ENCODE data around the gene WFIKKN2. TPM values are rescaled to one million over a fixed set of nuclear protein-coding genes. Genes with fewer than 3 reads are reported as not detected.

Gene WFIKKN2
- total and polyA plus RNA-seq, 2 experiments from 2014 or later = not detected

- no peak overlapping the region for H3K4me3 ChIP-seq
- no peak for TF ChIP-seq CREB1 (CRISPR knock-in tag; IDR thresholded peaks at IDR 0.05; ENCODE audit: low read depth)
- TF ChIP-seq, protein P1, sequence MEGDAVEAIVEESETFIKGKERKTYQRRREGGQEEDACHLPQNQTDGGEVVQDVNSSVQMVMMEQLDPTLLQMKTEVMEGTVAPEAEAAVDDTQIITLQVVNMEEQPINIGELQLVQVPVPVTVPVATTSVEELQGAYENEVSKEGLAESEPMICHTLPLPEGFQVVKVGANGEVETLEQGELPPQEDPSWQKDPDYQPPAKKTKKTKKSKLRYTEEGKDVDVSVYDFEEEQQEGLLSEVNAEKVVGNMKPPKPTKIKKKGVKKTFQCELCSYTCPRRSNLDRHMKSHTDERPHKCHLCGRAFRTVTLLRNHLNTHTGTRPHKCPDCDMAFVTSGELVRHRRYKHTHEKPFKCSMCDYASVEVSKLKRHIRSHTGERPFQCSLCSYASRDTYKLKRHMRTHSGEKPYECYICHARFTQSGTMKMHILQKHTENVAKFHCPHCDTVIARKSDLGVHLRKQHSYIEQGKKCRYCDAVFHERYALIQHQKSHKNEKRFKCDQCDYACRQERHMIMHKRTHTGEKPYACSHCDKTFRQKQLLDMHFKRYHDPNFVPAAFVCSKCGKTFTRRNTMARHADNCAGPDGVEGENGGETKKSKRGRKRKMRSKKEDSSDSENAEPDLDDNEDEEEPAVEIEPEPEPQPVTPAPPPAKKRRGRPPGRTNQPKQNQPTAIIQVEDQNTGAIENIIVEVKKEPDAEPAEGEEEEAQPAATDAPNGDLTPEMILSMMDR (conservative IDR thresholded peaks at IDR 0.05; ENCODE audit: low read depth in 2 of 2) = peak; percentile 69 to 72
- Mint-ChIP-seq H3K9me3 (no peaks in the 10 kb centered on the region), H3K4me3 (no peak overlapping the region), H3K27me3 (ENCODE audit: insufficient read depth, low read depth, poor library complexity) (peaks cover 3% of the 10 kb centered on the region), H3K36me3 (ENCODE audit: low read depth) (no peaks in the 10 kb centered on the region), H3K4me1 (no peaks in the 10 kb centered on the region), H3K27ac (no peak overlapping the region)
- H3F3A ChIP-seq (replicated peaks; ENCODE audit: low read depth) = no peaks in the 10 kb centered on the region
- no peaks in the 10 kb centered on the region for H3K36me3 ChIP-seq (ENCODE audit: insufficient read depth)
- H3K79me2 ChIP-seq (replicated peaks; ENCODE audit: insufficient read depth) = no peaks in the 10 kb centered on the region
- H3K27me3 ChIP-seq (ENCODE audit: insufficient read depth) = no peaks in the 10 kb centered on the region
- H2AFZ ChIP-seq = peak overlapping the region; percentile 86
- ATAC-seq = peak; percentile 76
- H3K4me1 ChIP-seq (ENCODE audit: insufficient read depth) = peaks cover 4% of the 10 kb centered on the region; the same call in 1 of the 2 replicates
- no peak overlapping the region for H3K27ac ChIP-seq (ENCODE audit: low read depth)
- no peaks in the 10 kb centered on the region for H4K20me1 ChIP-seq (replicated peaks; ENCODE audit: insufficient read depth)
- H3K4me2 ChIP-seq = no peak overlapping the region
- DNase-seq (ENCODE audit: low spot score) = peak; percentile 73
- H3K9me2 ChIP-seq (ENCODE audit: insufficient read depth) = 0 out of 2 replicates have a peak, but pooled peaks cover 3% of the 10 kb centered on the region
Observed at GRCh38 chr17:50806141-50806643, 29.2 kb upstream of the WFIKKN2 start.

- no peaks in the 10 kb centered on the region for H3K9me3 Mint-ChIP-seq
- no peaks in the 10 kb centered on the region for H3K36me3 Mint-ChIP-seq (ENCODE audit: low read depth)
- no peaks in the 10 kb centered on the region for H3K27me3 ChIP-seq (ENCODE audit: insufficient read depth)
- H3K36me3 ChIP-seq (ENCODE audit: insufficient read depth) = no peaks in the 10 kb centered on the region
- no peak overlapping the region for H3K27ac Mint-ChIP-seq
- no peak for DNase-seq (ENCODE audit: low spot score)
- H3F3A ChIP-seq (replicated peaks; ENCODE audit: low read depth) = no peaks in the 10 kb centered on the region
- H4K20me1 ChIP-seq (replicated peaks; ENCODE audit: insufficient read depth) = no peaks in the 10 kb centered on the region
- H3K4me1 Mint-ChIP-seq = no peaks in the 10 kb centered on the region
- H3K4me1 ChIP-seq (ENCODE audit: insufficient read depth) = peaks cover 4% of the 10 kb centered on the region; the same call in 1 of the 2 replicates
- 0 out of 2 replicates have a peak, but pooled peaks cover 3% of the 10 kb centered on the region for H3K9me2 ChIP-seq (ENCODE audit: insufficient read depth)
- no peaks in the 10 kb centered on the region for H3K79me2 ChIP-seq (replicated peaks; ENCODE audit: insufficient read depth)
- H2AFZ ChIP-seq = no peak overlapping the region
- no peak overlapping the region for H3K4me3 ChIP-seq
- H3K4me2 ChIP-seq = no peak overlapping the region
- H3K27me3 Mint-ChIP-seq (ENCODE audit: insufficient read depth, low read depth, poor library complexity) = peaks cover 3% of the 10 kb centered on the region
- H3K4me3 Mint-ChIP-seq = no peak overlapping the region
- no peak overlapping the region for H3K27ac ChIP-seq (ENCODE audit: low read depth)
- no peak for ATAC-seq
- TF ChIP-seq EZH2phosphoT487 (IDR thresholded peaks at IDR 0.05; ENCODE audit: unreplicated experiment) (no peak), ZNF114 (CRISPR knock-in tag; IDR thresholded peaks at IDR 0.05) (no peak), JUNB (IDR thresholded peaks at IDR 0.05; ENCODE audit: unreplicated experiment) (no peak), STAT1 (IDR thresholded peaks at IDR 0.05; ENCODE audit: unreplicated experiment) (no peak), NANOG (IDR thresholded peaks at IDR 0.05; ENCODE audit: borderline replicate concordance) (no peak), EZH2 (IDR thresholded peaks at IDR 0.05; ENCODE audit: low read depth, unreplicated experiment) (no peak), ZNF331 (CRISPR knock-in tag; IDR thresholded peaks at IDR 0.05; ENCODE audit: low read depth) (no peak)
- TF ChIP-seq, protein P2, sequence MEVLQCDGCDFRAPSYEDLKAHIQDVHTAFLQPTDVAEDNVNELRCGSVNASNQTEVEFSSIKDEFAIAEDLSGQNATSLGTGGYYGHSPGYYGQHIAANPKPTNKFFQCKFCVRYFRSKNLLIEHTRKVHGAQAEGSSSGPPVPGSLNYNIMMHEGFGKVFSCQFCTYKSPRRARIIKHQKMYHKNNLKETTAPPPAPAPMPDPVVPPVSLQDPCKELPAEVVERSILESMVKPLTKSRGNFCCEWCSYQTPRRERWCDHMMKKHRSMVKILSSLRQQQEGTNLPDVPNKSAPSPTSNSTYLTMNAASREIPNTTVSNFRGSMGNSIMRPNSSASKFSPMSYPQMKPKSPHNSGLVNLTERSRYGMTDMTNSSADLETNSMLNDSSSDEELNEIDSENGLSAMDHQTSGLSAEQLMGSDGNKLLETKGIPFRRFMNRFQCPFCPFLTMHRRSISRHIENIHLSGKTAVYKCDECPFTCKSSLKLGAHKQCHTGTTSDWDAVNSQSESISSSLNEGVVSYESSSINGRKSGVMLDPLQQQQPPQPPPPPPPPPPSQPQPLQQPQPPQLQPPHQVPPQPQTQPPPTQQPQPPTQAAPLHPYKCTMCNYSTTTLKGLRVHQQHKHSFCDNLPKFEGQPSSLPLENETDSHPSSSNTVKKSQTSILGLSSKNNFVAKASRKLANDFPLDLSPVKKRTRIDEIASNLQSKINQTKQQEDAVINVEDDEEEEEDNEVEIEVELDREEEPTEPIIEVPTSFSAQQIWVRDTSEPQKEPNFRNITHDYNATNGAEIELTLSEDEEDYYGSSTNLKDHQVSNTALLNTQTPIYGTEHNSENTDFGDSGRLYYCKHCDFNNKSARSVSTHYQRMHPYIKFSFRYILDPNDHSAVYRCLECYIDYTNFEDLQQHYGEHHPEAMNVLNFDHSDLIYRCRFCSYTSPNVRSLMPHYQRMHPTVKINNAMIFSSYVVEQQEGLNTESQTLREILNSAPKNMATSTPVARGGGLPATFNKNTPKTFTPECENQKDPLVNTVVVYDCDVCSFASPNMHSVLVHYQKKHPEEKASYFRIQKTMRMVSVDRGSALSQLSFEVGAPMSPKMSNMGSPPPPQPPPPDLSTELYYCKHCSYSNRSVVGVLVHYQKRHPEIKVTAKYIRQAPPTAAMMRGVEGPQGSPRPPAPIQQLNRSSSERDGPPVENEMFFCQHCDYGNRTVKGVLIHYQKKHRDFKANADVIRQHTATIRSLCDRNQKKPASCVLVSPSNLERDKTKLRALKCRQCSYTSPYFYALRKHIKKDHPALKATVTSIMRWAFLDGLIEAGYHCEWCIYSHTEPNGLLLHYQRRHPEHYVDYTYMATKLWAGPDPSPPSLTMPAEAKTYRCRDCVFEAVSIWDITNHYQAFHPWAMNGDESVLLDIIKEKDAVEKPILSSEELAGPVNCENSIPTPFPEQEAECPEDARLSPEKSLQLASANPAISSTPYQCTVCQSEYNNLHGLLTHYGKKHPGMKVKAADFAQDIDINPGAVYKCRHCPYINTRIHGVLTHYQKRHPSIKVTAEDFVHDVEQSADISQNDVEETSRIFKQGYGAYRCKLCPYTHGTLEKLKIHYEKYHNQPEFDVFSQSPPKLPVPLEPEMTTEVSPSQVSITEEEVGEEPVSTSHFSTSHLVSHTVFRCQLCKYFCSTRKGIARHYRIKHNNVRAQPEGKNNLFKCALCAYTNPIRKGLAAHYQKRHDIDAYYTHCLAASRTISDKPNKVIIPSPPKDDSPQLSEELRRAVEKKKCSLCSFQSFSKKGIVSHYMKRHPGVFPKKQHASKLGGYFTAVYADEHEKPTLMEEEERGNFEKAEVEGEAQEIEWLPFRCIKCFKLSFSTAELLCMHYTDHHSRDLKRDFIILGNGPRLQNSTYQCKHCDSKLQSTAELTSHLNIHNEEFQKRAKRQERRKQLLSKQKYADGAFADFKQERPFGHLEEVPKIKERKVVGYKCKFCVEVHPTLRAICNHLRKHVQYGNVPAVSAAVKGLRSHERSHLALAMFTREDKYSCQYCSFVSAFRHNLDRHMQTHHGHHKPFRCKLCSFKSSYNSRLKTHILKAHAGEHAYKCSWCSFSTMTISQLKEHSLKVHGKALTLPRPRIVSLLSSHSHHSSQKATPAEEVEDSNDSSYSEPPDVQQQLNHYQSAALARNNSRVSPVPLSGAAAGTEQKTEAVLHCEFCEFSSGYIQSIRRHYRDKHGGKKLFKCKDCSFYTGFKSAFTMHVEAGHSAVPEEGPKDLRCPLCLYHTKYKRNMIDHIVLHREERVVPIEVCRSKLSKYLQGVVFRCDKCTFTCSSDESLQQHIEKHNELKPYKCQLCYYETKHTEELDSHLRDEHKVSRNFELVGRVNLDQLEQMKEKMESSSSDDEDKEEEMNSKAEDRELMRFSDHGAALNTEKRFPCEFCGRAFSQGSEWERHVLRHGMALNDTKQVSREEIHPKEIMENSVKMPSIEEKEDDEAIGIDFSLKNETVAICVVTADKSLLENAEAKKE (CRISPR knock-in tag; IDR thresholded peaks at IDR 0.05) = no peak
- TF ChIP-seq, protein P1 (conservative IDR thresholded peaks at IDR 0.05; ENCODE audit: low read depth in 2 of 2) = no peak
Observed at GRCh38 chr17:50807009-50807408, 28.4 kb upstream of the WFIKKN2 start.

Measured in GM23338 (cell line).